ENCODE data around the gene ARL15.

ARL15 gene

DNA sequence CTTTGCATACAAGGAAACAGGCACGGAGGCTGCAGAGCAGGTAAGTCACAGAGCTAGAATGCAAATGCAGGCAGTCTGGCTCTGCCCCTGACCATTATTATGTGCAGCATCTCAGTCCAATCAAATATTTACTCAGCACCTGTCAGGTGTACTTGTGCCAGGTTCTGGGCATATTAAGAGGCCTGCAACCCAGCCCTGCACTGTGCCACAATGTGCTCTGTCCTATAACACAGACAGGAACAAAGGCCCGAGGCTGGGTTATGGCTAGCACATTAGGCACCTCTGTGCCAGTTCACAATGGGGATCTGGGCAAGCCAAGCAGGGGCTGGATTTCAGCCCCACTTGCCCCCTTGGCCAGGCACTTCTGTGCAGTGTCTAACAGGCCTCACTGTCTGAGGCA, 14.0 kb downstream of the ARL15 start:
- no peaks in the 10 kb centered on the region for H3K27me3 ChIP-seq
- TF ChIP-seq, protein P1, sequence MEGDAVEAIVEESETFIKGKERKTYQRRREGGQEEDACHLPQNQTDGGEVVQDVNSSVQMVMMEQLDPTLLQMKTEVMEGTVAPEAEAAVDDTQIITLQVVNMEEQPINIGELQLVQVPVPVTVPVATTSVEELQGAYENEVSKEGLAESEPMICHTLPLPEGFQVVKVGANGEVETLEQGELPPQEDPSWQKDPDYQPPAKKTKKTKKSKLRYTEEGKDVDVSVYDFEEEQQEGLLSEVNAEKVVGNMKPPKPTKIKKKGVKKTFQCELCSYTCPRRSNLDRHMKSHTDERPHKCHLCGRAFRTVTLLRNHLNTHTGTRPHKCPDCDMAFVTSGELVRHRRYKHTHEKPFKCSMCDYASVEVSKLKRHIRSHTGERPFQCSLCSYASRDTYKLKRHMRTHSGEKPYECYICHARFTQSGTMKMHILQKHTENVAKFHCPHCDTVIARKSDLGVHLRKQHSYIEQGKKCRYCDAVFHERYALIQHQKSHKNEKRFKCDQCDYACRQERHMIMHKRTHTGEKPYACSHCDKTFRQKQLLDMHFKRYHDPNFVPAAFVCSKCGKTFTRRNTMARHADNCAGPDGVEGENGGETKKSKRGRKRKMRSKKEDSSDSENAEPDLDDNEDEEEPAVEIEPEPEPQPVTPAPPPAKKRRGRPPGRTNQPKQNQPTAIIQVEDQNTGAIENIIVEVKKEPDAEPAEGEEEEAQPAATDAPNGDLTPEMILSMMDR (IDR thresholded peaks at IDR 0.05), result no peak
- peaks cover 12 to 17% of the 10 kb centered on the region in 2 experiments for H3K4me1 ChIP-seq (ENCODE audit: control insufficient read depth in 1 of 2, insufficient read depth in 1 of 2, low read depth in 1 of 2, low read length in 1 of 2)
- no peaks in the 10 kb centered on the region for H3K36me3 ChIP-seq
- H3K27ac ChIP-seq, result no peak overlapping the region
- no peak overlapping the region for H3K4me3 ChIP-seq (ENCODE audit: low read depth in 1 of 2, low read length in 1 of 2)
- H3K9me3 ChIP-seq, result no peaks in the 10 kb centered on the region

DNA sequence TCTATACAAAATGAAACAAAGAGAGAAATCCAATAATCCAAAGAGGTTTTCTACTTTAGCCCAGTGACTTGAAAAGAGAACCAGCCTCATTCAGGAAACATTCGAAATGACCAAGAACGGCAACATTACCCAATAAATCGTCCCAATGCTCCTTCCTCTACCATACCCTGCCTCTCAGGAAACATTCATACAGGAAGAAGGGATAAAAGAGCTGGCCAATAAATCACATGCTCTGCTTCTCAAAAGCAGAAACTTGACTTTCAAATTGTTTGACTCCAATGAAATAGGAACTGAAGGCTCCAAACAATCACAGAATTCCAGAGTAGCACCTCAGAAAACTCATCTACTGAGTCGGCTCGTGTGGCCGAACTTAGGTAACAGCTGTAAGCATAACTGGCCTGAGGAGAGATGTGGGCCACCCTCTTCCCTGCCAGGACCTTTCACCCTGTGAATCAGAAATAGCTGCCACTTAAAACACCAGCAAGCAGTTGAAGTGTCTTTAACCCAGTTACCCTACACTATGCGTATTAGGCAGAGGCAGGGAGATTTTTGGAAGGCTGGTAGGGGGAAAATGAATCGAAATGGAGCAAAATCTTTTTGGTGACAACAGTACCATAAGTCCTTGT, 14.6 kb downstream of the ARL15 start:
- H3K4me1 ChIP-seq (ENCODE audit: control insufficient read depth in 1 of 2, insufficient read depth in 1 of 2, low read depth in 1 of 2, low read length in 1 of 2), result peaks cover 12 to 17% of the 10 kb centered on the region in 2 experiments
- H3K36me3 ChIP-seq, result no peaks in the 10 kb centered on the region
- no peaks in the 10 kb centered on the region for H3K9me3 ChIP-seq
- TF ChIP-seq, protein P1 (IDR thresholded peaks at IDR 0.05), result no peak
- H3K27me3 ChIP-seq, result no peaks in the 10 kb centered on the region
- H3K27ac ChIP-seq, result no peak overlapping the region
- no peak overlapping the region for H3K4me3 ChIP-seq (ENCODE audit: low read depth in 1 of 2, low read length in 1 of 2)

DNA sequence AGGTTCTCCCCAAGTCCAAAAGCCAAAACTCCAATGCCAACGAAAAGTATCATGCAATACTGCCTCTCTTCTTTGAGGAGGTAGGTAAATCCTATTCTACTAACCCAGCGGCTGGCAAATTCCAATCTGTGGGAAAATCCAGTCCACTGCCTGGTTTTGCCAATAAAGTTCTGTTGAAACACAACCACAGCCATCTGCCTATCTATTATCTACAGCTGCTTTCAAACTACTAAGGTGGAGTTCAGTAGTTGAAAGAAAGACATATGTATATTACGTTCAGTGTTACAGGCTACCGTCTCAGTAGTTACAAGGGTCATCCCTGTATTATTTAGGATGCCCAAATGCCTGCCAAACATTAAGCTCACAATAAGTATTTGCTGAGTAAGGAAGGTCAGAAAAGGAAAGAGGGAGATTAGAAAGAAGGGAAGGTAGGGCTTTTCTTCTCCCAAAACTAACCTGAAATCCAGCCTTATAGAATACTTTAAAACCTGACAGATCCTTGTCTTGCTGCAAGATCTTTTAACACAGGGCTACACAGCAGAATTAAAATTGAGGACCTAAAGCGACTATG, 16.2 kb downstream of the ARL15 start:
- Histone ChIP-seq H3K9me3 (no peaks in the 10 kb centered on the region), H3K27ac (no peak overlapping the region), H3K4me1 (ENCODE audit: control insufficient read depth in 1 of 2, insufficient read depth in 1 of 2, low read depth in 1 of 2, low read length in 1 of 2) (peaks cover 12 to 17% of the 10 kb centered on the region in 2 experiments), H3K27me3 (no peaks in the 10 kb centered on the region), H3K36me3 (no peaks in the 10 kb centered on the region), H3K4me3 (ENCODE audit: low read depth in 1 of 2, low read length in 1 of 2) (no peak overlapping the region)
- TF ChIP-seq, protein P1 (IDR thresholded peaks at IDR 0.05), result no peak

DNA sequence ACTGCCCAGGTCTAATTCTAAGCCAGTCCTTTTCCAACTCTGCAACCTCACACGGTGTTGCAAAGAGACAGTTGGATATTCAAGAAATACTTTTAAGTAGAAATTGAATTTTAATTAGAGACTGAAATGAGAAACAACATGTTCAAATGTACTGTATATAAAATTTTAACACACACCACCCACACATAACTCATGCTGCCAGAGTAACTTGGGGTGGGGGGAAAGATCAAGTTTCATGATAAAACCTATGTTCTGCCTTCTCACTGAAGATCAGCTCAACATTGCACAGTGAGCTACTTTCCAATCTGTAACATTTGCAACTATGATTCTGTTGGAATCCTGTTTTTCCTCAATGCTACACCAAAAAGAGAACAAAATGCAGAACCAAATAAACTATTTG, 17.5 kb downstream of the ARL15 start:
- no peak overlapping the region for H3K4me3 ChIP-seq (ENCODE audit: low read depth in 1 of 2, low read length in 1 of 2)
- TF ChIP-seq, protein P1 (IDR thresholded peaks at IDR 0.05), result no peak
- no peaks in the 10 kb centered on the region for H3K36me3 ChIP-seq
- H3K27ac ChIP-seq, result no peak overlapping the region
- no peaks in the 10 kb centered on the region for H3K9me3 ChIP-seq
- H3K4me1 ChIP-seq (ENCODE audit: control insufficient read depth in 1 of 2, insufficient read depth in 1 of 2, low read depth in 1 of 2, low read length in 1 of 2), result peaks cover 12 to 17% of the 10 kb centered on the region in 2 experiments
- H3K27me3 ChIP-seq, result no peaks in the 10 kb centered on the region

DNA sequence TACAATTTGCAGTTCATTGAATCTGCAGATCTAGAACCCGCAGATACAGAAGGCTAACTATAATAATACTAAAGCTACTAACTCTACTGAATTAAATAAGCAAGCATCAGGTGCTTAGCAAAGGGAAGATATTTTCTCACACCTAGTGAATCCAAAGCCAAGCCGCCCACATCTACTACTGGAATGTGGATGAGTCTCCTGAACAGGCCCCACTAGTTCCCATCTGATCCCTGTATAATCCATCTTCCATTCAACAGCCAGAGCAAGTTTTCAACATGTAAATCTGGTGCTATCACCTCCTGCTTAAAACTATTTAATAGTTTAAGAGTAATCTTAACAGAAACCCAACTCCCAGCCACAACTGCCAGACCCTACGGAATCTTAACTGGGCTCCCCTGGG, 18.9 kb downstream of the ARL15 start:
- no peaks in the 10 kb centered on the region for H3K36me3 ChIP-seq
- H3K9me3 ChIP-seq, result no peaks in the 10 kb centered on the region
- TF ChIP-seq, protein P1 (IDR thresholded peaks at IDR 0.05), result no peak
- peaks cover 12 to 17% of the 10 kb centered on the region in 2 experiments for H3K4me1 ChIP-seq (ENCODE audit: control insufficient read depth in 1 of 2, insufficient read depth in 1 of 2, low read depth in 1 of 2, low read length in 1 of 2)
- H3K4me3 ChIP-seq (ENCODE audit: low read depth in 1 of 2, low read length in 1 of 2), result no peak overlapping the region
- H3K27me3 ChIP-seq, result no peaks in the 10 kb centered on the region
- H3K27ac ChIP-seq, result no peak overlapping the region

Data from neutrophil (primary cell).